DMS153 treated with DMSO at 0.1 percent for 48 hours (cell line): ENCODE measurements around the gene DNAH6.
"Not testable (repeated sequence)": the region's sequence is repeated elsewhere in the genome, so short reads cannot be mapped to it uniquely, and the experiment has no call there.

Experiments used
- DNase-seq: peaks from one replicate; lab custom pipeline; 2025; ENCODE audit not compliant: unreplicated experiment; lab: John Stamatoyannopoulos, UW

DNAH6 gene

GRCh38 chr2:84516234-84516986, at the start of gene DNAH6:
TSS of gene DNAH6 (plus strand) at chr2:84516498. CDS start at chr2:84517827, 1,329 bp downstream.
- peak; percentile 89 for DNase-seq

GRCh38 chr2:84467389-84467788, 48.9 kb upstream of the DNAH6 start:
- no peak for DNase-seq

- not testable (repeated sequence) for DNase-seq
These were observed 43.9 kb upstream of the DNAH6 start for GRCh38 chr2:84472423-84472822.

DNA sequence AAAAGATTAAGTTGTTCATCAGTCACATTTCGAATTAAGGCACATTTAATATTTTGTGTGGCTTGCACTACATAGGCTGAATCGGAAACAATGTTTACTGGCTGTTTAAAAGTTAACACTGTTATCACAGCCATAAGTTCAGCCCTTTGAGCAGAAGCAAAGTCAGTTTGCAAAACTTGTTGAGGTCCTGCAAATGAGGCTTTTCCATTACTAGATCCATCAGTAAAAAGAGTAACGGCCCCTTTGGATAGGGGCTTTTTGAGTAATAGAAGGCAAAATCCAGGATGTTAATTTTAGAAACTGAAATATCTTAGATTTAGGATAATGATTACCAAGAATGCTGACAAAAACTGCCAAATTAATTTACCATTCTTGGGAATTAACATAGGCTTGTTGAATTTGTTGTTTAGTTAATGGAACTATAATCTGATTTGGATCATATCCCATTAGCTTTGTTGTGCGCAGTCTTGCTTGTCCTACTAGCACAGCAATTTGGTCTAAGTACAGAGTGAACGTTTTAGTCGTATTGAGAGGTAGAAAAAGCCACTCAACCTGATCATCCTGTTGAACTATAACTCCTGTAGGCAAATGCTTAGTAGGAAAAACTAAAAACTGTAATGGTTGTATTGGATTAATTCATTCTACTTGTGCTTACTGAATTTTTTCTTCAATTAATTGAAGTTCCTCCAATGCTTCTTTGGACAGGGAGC, 43.3 kb upstream of the DNAH6 start:
- no peak for DNase-seq

GRCh38 chr2:84474176-84474575, 42.1 kb upstream of the DNAH6 start:
- DNase-seq = no peak

DNA sequence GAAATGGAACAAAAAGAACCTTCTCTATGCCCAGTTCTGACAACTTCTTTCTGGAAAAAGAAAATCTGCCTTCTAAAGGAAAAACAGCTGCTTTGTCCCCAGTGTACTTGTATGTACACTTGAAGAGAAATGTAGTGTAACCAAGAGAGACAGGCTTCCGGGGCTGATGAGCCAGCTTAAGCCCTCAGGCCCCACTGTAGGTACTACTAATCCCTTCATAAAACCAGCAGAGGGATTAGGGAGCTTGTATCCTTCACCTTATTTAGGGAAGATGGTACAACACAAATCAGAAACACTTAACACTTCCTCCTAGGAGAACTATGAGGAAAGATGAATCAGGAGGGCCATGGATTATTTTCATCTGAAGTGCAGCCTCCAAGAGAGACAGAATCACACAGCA, 38.4 kb upstream of the DNAH6 start:
- DNase-seq = no peak

GRCh38 chr2:84478867-84479266, 37.4 kb upstream of the DNAH6 start:
- no peak for DNase-seq

DNA sequence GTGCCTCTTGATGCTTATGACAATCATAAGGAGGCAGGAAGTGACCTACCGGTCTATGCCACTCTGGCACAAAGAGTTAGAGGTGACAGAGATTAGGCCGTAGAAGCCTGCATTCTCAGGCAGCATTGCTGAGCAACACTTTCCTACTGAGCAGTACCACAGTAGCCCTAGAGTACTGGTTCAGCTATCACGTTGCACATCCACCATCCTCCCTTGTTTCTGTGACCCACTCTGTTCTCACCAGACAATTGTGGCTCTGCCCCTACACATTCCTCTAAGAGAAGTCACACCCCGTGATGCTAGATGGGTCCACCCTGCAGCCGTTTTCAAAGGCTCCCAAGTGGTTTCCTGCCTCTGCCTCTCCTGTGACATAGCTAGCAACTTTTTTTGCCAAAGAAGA, 34.6 kb upstream of the DNAH6 start:
- DNase-seq = no peak

DNA sequence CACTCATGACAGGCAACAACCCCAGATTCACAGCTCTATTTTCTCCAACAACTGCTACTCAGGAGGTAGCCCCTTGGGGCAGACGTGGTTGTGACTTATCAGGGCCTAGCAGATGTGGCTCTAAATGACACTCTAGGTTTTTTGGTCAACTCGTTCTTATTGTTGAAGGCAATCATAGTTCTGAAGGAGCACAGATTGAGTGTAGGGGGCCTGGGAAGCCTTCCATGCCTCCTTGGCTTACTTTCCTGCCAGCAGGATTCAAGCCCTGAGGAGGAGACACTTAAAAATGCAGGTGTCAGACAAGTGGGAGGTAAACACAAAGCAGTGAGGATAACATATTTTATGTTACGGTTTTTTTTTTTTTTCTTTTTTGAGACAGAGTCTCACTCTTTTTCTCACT, 33.7 kb upstream of the DNAH6 start:
- no peak for DNase-seq

- no peak for DNase-seq
These were observed 33.0 kb upstream of the DNAH6 start for GRCh38 chr2:84483320-84483719.

DNA sequence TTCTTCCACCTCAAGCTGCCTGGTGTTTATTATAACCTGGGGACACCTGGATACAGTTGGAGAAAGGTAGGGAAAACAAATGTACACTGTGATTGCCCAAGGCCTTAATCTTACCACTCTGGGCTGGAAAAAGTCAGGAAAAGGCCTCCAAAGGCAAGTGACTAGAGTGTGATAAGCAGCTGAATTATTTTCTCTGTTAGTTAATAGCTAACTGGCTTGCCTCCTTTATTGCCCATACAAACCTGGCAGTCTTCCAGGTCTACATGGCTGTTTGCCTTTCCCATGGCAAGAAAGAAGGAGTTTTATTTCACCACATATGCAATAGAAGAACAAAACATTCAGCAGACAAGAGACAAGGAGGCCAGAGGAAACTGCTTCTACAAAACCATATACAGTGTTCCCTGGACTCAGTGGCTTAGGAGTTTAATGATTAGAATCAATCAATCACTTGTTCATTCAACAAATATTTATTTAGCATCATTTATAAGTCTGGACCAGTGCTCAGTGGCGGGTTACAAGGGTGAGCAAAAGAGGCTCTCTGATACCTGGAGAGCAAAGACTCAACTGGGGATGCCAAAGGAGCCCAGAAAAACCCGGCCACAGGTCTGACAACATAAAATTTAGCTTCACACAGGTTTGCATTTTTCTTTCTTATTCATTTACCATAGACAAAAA, 29.7 kb upstream of the DNAH6 start:
- peak; percentile 39 for DNase-seq

DNA sequence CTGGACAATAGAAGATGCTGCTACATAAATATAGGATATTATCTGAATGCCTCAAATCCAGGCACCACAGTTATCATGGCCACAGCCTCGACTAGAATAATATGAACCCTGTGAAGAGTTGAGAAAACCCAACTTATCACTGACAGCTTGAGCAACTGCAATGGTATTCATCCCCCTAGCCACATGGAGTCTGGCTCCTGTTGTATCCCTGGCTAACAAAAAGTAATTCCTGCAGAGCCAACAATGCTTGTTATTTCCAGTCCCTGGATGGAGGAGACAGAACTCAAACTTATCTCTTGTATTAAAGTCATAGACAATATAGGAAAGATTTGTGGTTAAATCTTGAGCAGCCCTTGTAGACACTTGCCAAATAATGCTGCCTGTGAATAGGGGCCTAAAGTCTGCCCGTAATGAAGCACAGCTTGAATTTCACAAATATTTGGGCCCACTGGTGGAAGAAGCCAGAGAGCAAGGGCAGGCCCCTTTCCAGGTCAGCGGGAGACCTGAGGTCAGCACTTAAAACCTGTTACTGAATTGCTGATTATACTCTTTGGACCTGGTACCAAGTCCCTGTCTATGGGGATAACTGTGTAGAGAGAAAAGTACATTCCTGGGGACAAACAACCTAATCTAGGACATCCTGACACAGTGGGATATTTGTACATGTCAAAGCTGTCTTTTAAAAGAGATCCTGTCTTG, 28.9 kb upstream of the DNAH6 start:
- no peak for DNase-seq

- no peak for DNase-seq
These were observed 25.0 kb upstream of the DNAH6 start for GRCh38 chr2:84491256-84491655.

DNA sequence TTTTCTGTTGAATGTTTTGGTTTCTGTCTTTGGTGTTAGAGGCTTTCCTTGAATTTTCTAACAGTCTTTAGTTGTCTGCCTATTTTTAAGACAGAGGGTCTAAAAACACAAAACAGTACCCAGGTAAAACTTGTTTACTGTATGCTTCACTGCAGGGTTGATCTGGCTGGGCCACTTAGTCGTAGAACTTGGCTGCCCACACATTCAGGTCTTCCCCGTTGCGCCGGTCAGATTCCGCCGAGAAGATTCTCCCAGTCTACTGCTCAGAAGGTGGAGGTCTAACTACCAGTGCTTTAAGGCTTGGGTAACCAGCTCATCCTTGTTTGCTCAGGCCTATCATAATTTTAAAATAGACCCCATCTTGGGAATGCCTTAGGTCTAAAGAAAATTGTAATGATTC, 24.6 kb upstream of the DNAH6 start:
- DNase-seq = no peak

GRCh38 chr2:84492571-84492970, 23.7 kb upstream of the DNAH6 start:
- no peak for DNase-seq

- no peak for DNase-seq
These were observed 22.8 kb upstream of the DNAH6 start for GRCh38 chr2:84493514-84493913.

GRCh38 chr2:84494070-84494469, 22.2 kb upstream of the DNAH6 start:
- DNase-seq = no peak

- peak; percentile 42 for DNase-seq
These were observed 20.7 kb upstream of the DNAH6 start for GRCh38 chr2:84495539-84496146.

- no peak for DNase-seq
These were observed 19.9 kb upstream of the DNAH6 start for GRCh38 chr2:84496386-84496785.

GRCh38 chr2:84497285-84497684, 19.0 kb upstream of the DNAH6 start:
- no peak for DNase-seq
